ENCODE results near the gene ZNF700.

The ZNF700 gene

GRCh38 chr19:11973019-11973810 lies 48.3 kb downstream of the ZNF700 start:
- TF ChIP-seq CTCF (IDR thresholded peaks at IDR 0.05; ENCODE audit: low read depth, low read length, poor library complexity, severe bottlenecking): no peak
- TF ChIP-seq EZH2phosphoT487 (IDR thresholded peaks at IDR 0.05; ENCODE audit: borderline replicate concordance, low read length): no peak
- peaks cover 16% of the 10 kb centered on the region; the same call in 1 of the 2 replicates for H3K9me3 ChIP-seq (ENCODE audit: control insufficient read depth, insufficient read depth, low read length)
- H3K36me3 ChIP-seq (ENCODE audit: control insufficient read depth, low read length): peaks cover under 1% of the 10 kb centered on the region; the same call in 1 of the 2 replicates

GRCh38 chr19:11978492-11979100 lies 53.7 kb downstream of the ZNF700 start:
- Histone ChIP-seq H4K20me1 (ENCODE audit: control insufficient read depth, insufficient read depth, low read depth, low read length) (no peaks in the 10 kb centered on the region), H3K9me2 (replicated peaks; ENCODE audit: control insufficient read depth, low read length) (no peaks in the 10 kb centered on the region), H3K27me3 (ENCODE audit: control insufficient read depth, low read length) (no peaks in the 10 kb centered on the region), H3K36me3 (ENCODE audit: control insufficient read depth, low read length) (peaks cover 8% of the 10 kb centered on the region), H3K4me3 (ENCODE audit: low read length) (no peak overlapping the region), H3K4me1 (ENCODE audit: control insufficient read depth, low read length) (peaks cover 6% of the 10 kb centered on the region; the same call in 1 of the 2 replicates), H3K9me3 (ENCODE audit: control insufficient read depth, insufficient read depth, low read length) (peaks cover 57% of the 10 kb centered on the region), H3K4me2 (ENCODE audit: low read length) (no peak overlapping the region), H3F3A (ENCODE audit: control insufficient read depth, insufficient read depth) (no peaks in the 10 kb centered on the region), H3K27ac (ENCODE audit: low read depth, low read length) (no peak overlapping the region), H3K79me2 (ENCODE audit: control insufficient read depth, low read length) (no peaks in the 10 kb centered on the region)
- TF ChIP-seq EZH2phosphoT487 (IDR thresholded peaks at IDR 0.05; ENCODE audit: borderline replicate concordance, low read length) (no peak), CTCF (IDR thresholded peaks at IDR 0.05; ENCODE audit: low read depth, low read length, poor library complexity, severe bottlenecking) (no peak)

More at GRCh38 chr19:11973019-11973810, 48.3 kb downstream of the ZNF700 start:
- Histone ChIP-seq H3K4me3 (ENCODE audit: low read length) (no peak overlapping the region), H3K27me3 (ENCODE audit: control insufficient read depth, low read length) (no peaks in the 10 kb centered on the region), H3K4me2 (ENCODE audit: low read length) (no peak overlapping the region), H3K79me2 (ENCODE audit: control insufficient read depth, low read length) (no peaks in the 10 kb centered on the region), H4K20me1 (ENCODE audit: control insufficient read depth, insufficient read depth, low read depth, low read length) (no peaks in the 10 kb centered on the region), H3K4me1 (ENCODE audit: control insufficient read depth, low read length) (no peaks in the 10 kb centered on the region), H3K9me2 (replicated peaks; ENCODE audit: control insufficient read depth, low read length) (no peaks in the 10 kb centered on the region), H3K27ac (ENCODE audit: low read depth, low read length) (no peak overlapping the region), H3F3A (ENCODE audit: control insufficient read depth, insufficient read depth) (no peaks in the 10 kb centered on the region)

GRCh38 chr19:11979527-11979926 lies 54.6 kb downstream of the ZNF700 start:
- H3F3A ChIP-seq (ENCODE audit: control insufficient read depth, insufficient read depth): no peaks in the 10 kb centered on the region
- H3K9me3 ChIP-seq (ENCODE audit: control insufficient read depth, insufficient read depth, low read length): peaks cover 57% of the 10 kb centered on the region
- no peak overlapping the region for H3K4me3 ChIP-seq (ENCODE audit: low read length)
- no peaks in the 10 kb centered on the region for H3K9me2 ChIP-seq (replicated peaks; ENCODE audit: control insufficient read depth, low read length)
- H4K20me1 ChIP-seq (ENCODE audit: control insufficient read depth, insufficient read depth, low read depth, low read length): no peaks in the 10 kb centered on the region
- TF ChIP-seq EZH2phosphoT487 (IDR thresholded peaks at IDR 0.05; ENCODE audit: borderline replicate concordance, low read length) (no peak), CTCF (IDR thresholded peaks at IDR 0.05; ENCODE audit: low read depth, low read length, poor library complexity, severe bottlenecking) (no peak)
- H3K79me2 ChIP-seq (ENCODE audit: control insufficient read depth, low read length): no peaks in the 10 kb centered on the region
- no peak overlapping the region for H3K27ac ChIP-seq (ENCODE audit: low read depth, low read length)
- no peaks in the 10 kb centered on the region for H3K27me3 ChIP-seq (ENCODE audit: control insufficient read depth, low read length)
- no peak overlapping the region for H3K4me2 ChIP-seq (ENCODE audit: low read length)
- peaks cover 6% of the 10 kb centered on the region; the same call in 1 of the 2 replicates for H3K4me1 ChIP-seq (ENCODE audit: control insufficient read depth, low read length)
- H3K36me3 ChIP-seq (ENCODE audit: control insufficient read depth, low read length): peaks cover 8% of the 10 kb centered on the region
